GM18511 (cell line): ENCODE results near the gene CPPED1.

Source experiments
- ATAC-seq: cut with Tn5 transposase; IDR thresholded peaks from one replicate; pipeline ENCODE4 v1.9.1; 2021; ENCODE audit warnings: mild to moderate bottlenecking, moderate library complexity; ENCODE audit not compliant: unreplicated experiment

The CPPED1 gene

GRCh38 chr16:12742741-12743140, 60.9 kb downstream of the CPPED1 start:
- ATAC-seq, result no peak

DNA sequence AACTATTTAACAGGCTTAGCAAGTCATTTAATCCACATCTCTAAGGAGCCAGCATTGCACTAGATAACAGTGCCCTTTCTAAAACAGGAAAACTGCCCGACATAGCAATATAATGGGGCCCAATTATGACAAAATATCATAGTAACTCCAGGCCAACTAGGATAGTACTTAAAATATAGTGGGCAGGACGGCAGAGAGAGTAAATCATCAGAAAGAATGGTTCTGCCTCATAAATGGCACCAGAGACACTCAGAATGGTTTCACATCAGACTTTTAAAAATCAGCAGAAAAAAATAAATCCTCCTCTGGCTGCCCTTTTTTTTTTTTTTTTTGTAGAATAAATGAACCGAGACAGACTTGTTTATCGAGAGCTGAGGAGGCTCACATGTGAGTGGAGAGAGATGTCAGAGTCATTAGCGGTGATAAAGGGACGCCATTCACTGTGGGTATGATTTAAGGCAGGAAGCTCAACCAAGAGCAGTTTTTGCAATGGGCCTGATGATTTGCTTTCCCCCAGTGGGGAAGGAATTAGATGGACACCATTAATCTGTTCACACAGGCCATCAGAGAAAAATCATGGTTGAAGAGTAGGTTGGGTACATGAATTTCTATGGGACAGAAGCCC, 62.6 kb downstream of the CPPED1 start:
- no peak for ATAC-seq

- ATAC-seq, result no peak
These were observed 63.9 kb downstream of the CPPED1 start for GRCh38 chr16:12739738-12740137.

GRCh38 chr16:12737563-12737962, 66.1 kb downstream of the CPPED1 start:
- no peak for ATAC-seq

GRCh38 chr16:12735805-12736204, 67.9 kb downstream of the CPPED1 start:
- ATAC-seq, result no peak

GRCh38 chr16:12732600-12732999, 71.1 kb downstream of the CPPED1 start:
- ATAC-seq, result no peak

- ATAC-seq, result no peak
These were observed 74.2 kb downstream of the CPPED1 start for GRCh38 chr16:12729448-12729847.

DNA sequence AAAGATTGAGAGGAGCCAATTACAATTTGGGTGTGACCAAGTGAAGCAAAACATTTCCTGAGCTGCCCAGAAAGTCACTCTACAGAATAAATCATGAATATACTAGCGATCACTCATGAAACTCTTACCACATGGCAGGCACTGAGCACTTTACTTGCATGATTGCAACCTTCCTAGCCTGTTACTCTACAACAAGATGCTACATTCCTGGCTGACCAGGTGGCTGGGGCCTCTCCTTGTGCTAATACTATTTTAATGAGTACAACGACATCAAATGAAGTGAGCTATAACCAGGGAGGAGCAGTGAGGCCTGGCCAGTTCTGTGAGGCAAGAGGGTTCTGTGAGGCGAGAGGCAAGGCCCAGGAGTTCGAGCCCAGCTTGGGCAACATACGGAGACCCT, 75.2 kb downstream of the CPPED1 start:
- ATAC-seq, result no peak

- no peak for ATAC-seq
These were observed 79.5 kb downstream of the CPPED1 start for GRCh38 chr16:12724226-12724625.

- no peak for ATAC-seq
These were observed 80.0 kb downstream of the CPPED1 start for GRCh38 chr16:12723681-12724080.

DNA sequence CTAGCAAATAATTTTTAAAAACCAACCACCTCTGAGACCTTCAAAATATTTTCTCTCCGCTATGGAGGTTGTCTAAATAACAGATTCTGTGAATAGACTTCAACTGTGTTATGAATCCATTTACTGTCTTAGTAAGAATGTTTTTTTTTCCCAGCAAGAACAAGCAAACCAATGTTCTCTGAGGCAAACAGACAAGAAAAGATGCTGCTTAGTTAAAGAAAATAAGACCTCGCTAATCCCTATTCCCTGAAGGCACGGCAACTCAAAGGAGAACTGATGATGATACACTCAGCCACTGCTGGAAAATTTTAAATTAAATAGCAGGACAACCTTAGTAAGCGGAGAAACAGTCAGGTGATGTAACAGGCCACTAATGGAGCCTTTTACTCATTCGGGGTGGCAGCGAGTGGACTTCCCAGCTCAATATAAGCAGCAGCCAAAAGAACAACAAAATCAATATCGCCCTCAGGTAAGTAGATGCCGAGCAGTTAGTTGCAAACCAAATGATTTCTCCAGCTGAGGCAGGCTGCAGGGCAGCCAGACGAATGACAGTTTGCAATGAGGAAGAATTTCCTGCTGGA, 81.8 kb downstream of the CPPED1 start:
- ATAC-seq, result no peak

DNA sequence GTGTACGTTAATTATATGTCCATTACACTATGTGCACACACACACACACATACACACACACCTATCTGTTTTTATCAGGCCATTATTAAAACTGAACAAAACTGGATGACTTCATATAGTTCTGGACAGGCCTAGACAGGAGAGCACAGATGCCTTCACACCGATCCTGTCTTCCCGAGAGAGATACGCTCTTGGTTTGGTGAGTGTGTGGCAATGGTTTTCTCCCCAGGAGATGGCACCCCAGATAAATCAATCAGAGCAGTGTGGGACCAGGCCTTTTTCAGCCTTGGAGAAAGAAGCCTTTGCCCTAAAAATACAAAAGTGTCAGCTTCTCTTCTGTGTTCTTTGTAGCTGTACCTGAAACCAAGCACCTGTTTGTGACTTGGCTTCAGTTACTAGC, 83.7 kb downstream of the CPPED1 start:
- ATAC-seq, result no peak

DNA sequence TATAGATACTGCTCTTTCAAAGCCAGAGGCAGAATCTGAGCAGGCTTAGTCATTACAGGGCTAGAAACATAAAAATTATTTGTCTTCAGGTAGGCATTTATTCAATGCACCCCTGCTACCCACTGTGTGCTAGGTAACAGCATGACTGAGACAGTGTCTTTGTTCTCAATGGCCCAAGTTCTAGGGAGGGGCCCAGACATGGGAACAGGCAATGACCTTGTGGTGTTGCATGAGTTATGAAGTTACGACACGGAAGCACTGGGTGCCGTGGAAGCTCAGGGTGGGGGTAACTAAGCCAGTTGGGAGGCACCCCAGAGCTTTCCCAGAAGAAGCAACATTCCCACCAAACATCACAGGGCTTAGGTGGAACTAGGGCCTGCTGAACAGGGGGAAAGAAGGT, 87.0 kb downstream of the CPPED1 start:
- no peak for ATAC-seq

GRCh38 chr16:12709807-12710206, 93.9 kb downstream of the CPPED1 start:
- no peak for ATAC-seq

GRCh38 chr16:12708266-12708665, 95.4 kb downstream of the CPPED1 start:
- ATAC-seq, result no peak

GRCh38 chr16:12706628-12707027, 97.1 kb downstream of the CPPED1 start:
- ATAC-seq, result no peak

GRCh38 chr16:12704492-12705111, 99.1 kb downstream of the CPPED1 start:
- no peak for ATAC-seq

- no peak for ATAC-seq
These were observed 99.8 kb downstream of the CPPED1 start for GRCh38 chr16:12703935-12704334.

DNA sequence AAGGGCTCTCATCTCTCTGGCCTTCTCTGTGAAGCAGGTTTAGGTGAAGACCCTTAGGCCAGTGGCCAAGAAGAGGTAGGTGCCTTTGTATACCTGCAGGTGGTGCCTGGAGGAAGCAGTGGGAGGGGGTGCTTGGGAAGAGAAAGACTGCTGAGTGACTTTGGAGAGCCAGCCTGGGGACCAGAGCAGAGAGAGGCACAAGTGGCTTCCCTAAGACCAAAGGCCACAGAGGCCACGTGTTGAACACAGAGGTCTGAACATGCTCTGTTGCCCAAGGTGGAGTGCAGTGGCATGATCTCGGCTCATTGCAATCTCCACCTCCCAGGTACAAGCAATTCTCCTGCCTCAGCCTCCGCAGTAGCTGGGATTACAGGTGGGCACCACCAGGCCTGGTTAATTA, 103.5 kb downstream of the CPPED1 start:
- no peak for ATAC-seq

- no peak for ATAC-seq
These were observed 104.5 kb downstream of the CPPED1 start for GRCh38 chr16:12699161-12699560.

DNA sequence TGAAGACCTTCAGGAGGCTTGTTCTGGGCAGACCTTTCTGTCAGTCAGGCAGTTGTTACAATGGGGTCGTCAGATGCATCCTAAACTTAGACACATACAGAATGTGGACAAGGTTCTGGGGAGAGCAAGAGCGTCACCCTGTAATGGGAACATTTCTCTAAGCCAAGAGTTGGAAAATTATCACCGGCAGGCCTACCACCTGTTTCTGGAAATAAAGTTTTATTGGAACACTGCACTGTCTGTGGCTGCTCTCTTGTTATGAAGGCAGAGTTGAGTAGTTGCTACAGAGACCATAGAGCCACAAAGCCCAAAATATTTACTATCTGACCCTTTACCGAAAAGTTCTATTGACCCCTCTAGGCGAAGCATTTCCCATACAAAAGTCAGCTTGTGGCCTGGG, 106.2 kb downstream of the CPPED1 start:
- ATAC-seq, result no peak

DNA sequence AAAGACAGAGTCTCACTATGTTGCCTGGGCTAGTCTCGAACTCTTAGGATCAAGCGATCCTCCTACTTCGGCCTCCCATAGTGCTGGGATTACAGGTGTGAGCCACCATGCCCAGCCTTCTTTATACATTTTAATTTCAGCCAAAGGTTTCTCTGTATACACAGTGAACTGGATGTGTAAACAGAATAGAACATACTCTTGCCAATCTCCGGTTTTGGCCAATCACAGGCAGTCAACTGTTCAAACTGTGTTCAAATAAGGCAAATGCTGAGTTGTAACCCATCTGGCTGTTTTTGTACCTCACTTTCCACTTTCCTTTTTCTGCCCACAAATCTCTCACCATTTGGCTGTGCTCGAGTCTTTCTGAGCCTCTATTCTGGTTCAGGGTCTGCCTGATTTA, 108.2 kb downstream of the CPPED1 start:
- no peak for ATAC-seq

DNA sequence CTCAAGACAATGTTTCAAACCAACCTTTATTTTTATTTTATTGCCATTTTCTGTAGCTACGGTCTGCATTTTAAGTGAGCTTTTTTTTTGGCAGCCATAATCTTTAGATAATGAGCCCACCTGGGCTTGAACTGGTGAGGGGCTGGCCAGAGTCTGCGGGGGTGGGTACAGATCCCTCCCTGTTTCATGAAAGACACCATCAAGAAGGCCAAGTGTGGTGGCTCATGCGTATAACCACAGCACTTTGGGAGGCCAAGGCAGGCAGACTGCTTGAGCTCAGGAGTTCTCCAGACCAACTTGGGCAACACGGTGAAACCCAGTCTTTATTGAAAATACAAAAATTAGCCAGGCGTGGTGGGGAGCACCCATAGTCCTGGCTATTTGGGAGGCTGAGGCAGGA, 113.7 kb downstream of the CPPED1 start:
- ATAC-seq, result no peak
